GM18498 (cell line): ENCODE data around the gene FAM209A.
"Not testable (repeated sequence)": the region's sequence is repeated elsewhere in the genome, so short reads cannot be mapped to it uniquely, and the experiment has no call there.

ENCODE experiments used
- ATAC-seq: cut with Tn5 transposase; IDR thresholded peaks from one replicate; pipeline ENCODE4 v1.9.1; 2021; ENCODE audit warnings: mild to moderate bottlenecking, moderate library complexity; ENCODE audit not compliant: unreplicated experiment

FAM209A gene, protein sequence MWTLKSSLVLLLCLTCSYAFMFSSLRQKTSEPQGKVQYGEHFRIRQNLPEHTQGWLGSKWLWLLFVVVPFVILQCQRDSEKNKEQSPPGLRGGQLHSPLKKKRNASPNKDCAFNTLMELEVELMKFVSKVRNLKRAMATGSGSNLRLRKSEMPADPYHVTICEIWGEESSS

GRCh38 chr20:56524444-56524843 lies at the start of gene FAM209A:
FAM209A (plus strand) TSS chr20:56524744; CDS start chr20:56524809, 65 bp downstream.
- not testable (repeated sequence) for ATAC-seq

DNA sequence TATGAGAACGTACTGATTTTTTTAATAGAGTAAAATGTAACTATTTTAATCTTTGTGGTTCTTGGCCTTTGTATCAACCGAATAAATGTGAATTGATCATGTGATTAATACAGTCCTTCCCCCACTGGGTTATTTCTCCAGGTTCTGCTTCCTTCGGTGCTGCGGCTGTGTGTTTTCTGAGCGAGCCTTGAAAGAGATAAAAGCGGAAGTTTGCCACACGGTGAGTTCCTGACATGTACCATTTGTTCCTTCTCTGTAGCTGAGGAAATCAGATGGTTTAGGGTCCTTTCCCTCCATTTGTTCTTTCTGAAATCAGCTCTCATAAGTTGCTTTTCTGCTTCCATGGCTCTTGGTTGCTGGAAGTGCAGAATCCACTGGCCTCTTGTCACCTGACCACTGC lies 40.6 kb upstream of the FAM209A start:
- no peak for ATAC-seq

DNA sequence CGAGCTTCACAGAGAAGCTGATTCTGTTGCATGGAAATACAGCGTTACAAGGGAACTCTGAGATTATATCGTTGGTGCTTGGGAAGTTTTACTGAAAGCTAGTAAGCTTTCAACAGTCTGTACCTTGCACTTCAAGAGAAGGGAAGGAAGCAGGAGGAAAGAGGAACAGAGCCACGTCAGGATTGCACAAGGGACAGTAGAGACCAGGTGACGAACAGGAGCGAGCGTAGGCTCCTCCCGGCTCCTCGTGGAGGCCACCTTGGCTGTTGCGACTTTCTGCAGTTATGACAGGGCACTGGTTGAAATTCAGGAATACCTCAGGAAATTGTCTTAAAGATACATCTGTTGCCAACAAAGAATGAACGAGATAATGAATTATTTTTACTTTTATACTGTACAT lies 37.3 kb upstream of the FAM209A start:
- no peak for ATAC-seq

GRCh38 chr20:56488566-56488965 lies 36.0 kb upstream of the FAM209A start:
- no peak for ATAC-seq

DNA sequence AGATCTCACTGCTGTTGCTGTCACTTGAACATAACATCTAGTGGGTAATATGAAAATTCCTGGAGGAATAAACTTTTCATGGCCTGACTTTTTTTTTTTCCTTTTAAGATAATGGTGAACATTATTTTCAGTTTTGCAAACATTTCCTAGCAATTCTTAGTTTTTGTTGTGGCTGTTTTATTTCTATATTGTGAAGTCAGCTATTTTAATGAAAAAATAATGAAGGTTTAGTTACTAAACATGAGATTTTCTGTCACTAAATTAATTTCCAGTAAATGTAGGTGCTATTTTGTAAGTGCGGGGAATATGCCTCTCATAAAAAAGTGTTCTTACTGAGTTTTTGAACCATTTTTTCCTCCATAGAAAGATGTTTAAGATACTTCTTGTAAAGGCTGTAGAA lies 23.4 kb upstream of the FAM209A start:
- no peak for ATAC-seq

- ATAC-seq: no peak
These were observed 20.6 kb upstream of the FAM209A start for GRCh38 chr20:56503916-56504315.

GRCh38 chr20:56504373-56505005 lies 20.1 kb upstream of the FAM209A start:
- ATAC-seq: no peak

DNA sequence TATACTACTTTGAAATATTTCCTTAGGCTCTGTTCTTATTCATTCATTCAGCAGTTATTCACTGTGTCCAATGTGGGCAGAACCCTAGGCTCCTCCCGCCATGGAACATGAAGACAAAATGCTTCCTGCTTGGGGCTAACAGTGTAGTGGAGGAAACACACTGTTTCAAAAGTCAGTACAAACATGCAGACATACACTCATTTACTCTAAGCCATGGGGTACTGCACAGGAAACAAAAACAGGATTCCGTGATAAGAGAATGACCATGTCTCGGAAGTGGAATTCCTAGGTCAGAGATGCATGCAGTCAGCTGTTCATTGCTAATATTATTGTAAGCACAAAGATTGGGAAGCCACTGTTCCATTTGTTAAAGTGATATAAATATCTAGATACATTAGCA lies 18.4 kb upstream of the FAM209A start:
- no peak for ATAC-seq

- ATAC-seq: no peak
These were observed 12.6 kb upstream of the FAM209A start for GRCh38 chr20:56511926-56512325.

DNA sequence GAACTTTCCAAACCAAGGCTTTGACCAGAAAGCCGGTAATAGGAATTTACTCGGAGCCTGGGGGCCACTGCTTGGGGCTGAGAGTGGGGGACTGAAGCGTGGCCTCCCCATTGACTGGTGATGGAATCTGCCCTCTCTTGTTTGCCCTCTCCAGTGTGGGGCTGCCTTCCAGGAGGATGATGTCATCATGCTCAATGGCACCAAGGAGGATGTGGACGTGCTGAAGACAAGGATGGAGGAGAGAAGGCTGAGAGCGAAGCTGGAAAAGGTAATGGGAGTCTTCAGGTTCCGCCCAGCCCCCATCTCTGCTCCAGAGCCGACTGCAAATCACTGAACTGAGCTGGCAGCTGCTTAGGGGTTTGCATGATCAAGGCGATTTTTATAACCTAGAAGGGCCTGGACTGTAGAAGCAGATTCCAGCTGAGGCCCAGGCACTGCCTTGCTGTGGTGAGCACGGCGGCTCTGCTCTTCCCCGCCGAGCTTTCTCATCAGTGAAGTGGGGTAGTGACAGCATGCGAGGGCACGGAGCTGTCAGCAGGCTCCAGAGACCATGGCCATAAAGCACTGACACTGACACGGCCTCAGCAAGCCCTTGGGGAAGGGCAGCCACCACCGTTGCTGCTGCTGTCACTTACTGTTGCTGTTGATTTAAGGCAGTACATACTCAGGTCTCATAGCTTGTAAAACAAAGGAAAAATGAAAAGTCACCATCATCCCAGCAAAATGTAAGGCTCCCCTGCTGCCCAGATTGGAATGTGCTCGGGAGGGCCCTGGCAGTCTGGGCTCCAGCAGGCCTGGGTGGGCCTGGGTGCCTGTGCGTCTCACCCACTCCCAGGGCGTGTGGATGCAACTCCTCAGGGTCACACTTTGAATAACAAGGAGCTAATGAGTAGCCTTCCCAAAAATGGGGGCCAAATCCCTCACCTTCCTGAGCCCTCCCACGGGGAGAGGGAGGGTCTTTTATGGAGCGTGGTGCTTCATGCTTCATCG lies 11.1 kb upstream of the FAM209A start:
- ATAC-seq: no peak

DNA sequence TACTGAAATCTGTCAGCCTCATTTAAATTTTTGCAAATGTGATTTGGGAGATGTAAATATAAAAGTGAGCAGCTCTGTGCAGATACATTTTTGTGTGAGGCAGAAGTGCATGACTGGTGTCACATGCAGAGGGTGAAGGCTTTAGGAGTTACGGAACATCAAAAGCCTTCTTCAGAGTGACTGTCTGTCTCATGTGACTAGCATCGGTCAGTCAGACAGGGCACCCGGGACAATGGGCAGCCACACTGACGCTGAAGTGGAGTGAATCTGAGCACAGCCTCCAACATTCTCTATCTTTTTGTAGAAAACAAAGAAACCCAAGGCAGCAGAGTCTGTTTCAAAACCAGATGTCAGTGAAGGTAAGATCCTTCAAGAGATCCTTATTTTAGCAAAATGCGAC lies 7.9 kb upstream of the FAM209A start:
- ATAC-seq: no peak

DNA sequence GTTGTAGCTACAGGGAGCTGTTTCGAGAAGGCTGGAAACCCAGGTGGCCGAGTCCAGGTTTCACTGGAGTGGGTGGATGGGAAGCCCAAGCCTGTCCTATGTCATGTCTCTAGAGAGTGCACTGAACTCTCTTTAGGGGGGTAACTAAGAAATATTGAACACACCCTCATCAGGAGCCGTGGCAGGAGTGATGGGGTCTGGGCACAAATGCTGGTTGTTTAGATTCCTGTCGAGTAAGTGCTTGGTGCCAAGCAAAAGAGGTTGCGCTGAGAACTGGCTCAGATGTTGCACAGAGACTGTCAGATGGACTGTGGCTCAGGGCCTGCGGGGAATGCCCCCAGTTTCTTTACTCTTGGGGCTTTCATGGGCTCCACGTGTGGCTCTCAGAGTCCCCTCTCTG lies 7.3 kb upstream of the FAM209A start:
- no peak for ATAC-seq

DNA sequence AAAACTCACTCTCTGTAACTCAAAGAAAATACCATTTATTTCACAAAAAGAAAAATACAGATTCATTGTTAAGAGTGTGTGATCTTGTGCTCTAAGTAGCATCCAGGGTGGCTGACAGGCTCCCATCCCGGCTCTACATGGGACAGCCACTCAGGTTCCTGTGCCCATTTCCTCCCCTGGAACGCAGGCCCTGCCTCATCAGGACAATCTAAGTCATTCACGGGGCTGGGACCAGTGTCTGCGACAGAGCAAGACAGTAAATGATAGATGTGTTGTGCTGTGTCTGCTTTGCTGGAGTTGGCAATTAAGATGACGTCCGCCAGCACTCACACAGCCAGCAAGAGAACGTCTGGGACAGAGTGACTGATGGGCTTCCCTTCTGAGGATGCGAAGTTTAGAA lies 6.9 kb upstream of the FAM209A start:
- ATAC-seq: no peak

GRCh38 chr20:56518126-56518525 lies 6.4 kb upstream of the FAM209A start:
- ATAC-seq: no peak

DNA sequence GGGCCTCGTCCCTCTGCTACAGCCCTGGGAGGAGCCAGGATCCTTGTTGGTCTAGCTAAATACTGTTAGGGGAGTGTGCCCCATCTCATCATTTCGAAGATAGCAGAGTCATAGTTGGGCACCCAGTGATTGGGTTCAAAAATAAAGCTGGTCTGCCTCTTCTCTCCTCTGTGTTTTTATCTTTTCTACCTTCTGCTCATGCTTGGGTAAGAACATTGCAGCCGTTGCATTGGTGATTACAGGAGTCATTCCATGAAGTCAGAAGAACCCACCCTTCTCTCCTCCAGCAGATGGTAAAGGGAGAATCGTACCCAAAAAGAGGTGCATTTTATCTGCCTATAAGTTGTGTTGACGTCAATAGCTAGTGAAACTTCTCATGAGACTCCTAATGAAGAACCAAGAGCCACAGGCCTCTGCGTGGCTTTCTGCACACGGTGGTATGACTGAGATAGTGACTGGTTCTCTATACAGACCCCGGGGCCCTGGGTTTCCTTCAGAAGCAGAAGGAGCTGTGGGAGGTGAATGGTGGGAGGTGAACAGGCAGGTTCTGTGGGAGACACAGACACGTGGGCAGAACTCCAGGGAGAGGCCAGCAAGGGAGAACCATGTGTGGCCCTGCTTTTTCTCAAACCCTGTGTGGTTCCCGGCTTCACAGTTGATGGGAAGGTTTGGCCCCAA lies 5.7 kb upstream of the FAM209A start:
- no peak for ATAC-seq

- ATAC-seq: no peak
These were observed 5.0 kb upstream of the FAM209A start for GRCh38 chr20:56519551-56519950.

- no peak for ATAC-seq
These were observed 4.4 kb upstream of the FAM209A start for GRCh38 chr20:56520180-56520579.

GRCh38 chr20:56520746-56521354 lies 3.7 kb upstream of the FAM209A start:
- ATAC-seq: not testable (repeated sequence)

- ATAC-seq: no peak
These were observed 2.2 kb upstream of the FAM209A start for GRCh38 chr20:56522311-56522710.

DNA sequence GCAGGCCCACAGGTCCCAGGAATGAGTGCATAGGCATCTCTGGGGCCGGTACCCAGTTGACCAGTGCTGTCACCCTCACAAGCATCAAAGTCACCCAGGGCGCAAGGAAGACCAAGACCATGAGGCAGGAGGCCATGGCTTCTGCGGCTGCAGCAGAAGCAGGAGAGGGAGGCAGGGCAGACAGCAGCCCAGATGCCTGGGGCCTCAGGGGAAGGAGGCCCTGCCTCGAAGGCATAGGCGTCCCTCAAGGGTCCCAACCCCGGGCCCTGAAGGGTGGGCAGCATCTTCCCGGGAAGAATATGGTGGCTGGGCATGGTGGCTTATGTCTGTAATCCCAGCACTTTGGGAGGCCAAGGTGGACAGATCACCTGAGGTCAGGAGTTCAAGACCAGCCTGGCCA lies 3.0 kb downstream of the FAM209A start:
- no peak for ATAC-seq

DNA sequence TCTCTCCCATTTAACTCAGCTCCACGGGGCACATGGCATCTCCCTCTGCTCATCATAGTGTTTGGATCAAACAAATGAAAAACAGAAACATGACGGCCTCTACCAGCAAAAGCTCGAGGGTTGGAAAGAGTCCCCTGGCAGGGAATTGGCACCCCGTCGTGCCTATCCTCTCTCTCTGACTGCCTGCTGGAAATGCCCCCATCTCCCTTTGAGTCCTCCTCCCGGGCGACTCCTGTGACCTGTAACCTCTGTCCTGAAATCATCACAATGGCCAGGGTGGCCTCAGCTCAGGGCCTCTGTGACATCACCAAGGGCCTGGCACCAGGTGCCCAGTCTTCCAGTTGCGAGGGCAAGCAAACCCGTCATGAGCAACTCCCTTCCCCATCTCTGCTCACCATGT lies 8.4 kb downstream of the FAM209A start, which contains the start of gene FAM209B:
FAM209B (plus strand) TSS at position 301 of the 400 bp plus-strand sequence; CDS start at position 397, 96 bp downstream.
- ATAC-seq: not testable (repeated sequence)
